Measurements from ENCODE around the gene KDM4C. TPM values are rescaled to one million over a fixed set of nuclear protein-coding genes. Genes with fewer than 3 reads are reported as not detected.

The KDM4C gene
- total RNA-seq, 1 experiment from 2014 or later = 16.2 TPM

DNA sequence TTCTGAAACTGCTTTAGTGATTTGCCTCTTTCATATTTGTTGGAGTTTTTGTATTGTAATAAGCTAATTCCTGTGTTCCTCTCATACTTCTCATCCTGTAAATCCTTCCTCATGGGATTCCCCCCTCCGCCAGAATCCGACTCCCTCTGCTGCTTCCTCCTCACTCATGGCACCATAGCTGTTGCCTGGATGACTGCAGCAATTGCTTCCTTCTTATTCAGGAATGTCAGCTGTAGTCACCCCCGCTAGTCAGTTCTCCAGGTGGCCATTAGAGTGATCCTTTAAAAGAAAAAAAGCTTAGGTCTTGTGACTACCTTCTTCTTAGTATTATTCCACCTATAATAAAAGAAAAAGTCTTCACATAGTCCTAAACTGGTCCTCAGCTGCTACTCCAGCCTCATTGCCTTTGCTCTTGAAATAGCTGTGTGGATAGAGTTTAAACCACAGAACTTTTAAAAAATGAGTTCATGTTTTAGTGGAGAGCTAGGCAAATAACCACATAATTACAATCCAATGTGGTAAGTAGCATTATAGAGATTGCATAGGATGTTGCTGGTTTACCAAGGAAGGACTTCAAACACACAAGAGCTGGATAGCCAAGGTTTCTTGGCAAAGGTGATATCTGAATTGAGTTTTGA lies 227.3 kb downstream of the KDM4C start:
- no peaks in the 10 kb centered on the region for H3K9me3 Mint-ChIP-seq (ENCODE audit: low read depth, unreplicated experiment)

GRCh38 chr9:6986141-6986815 lies 228.5 kb downstream of the KDM4C start:
- no TSS peak for BruUV-seq (replicated peaks)
- no peaks in the 10 kb centered on the region for H3K9me3 Mint-ChIP-seq (ENCODE audit: low read depth, unreplicated experiment)
- H3K27me3 Mint-ChIP-seq (ENCODE audit: unreplicated experiment) = no peaks in the 10 kb centered on the region
- no peak overlapping the region for H3K4me3 Mint-ChIP-seq (ENCODE audit: low read depth, unreplicated experiment)
- intact Hi-C loops (cut with micrococcal nuclease; ENCODE audit: unreplicated experiment) = no loop called here
- CTCF ChIA-PET = no interaction called here
- no peaks in the 10 kb centered on the region for H3K4me1 Mint-ChIP-seq (ENCODE audit: low read depth, unreplicated experiment)
- TF ChIP-seq CTCF (IDR thresholded peaks at IDR 0.05; ENCODE audit: unreplicated experiment) = no peak
- no peak for DNase-seq
- no peak overlapping the region for H3K27ac Mint-ChIP-seq (ENCODE audit: unreplicated experiment)
- H3K36me3 Mint-ChIP-seq (ENCODE audit: insufficient read depth, unreplicated experiment) = peaks cover 5% of the 10 kb centered on the region

More for the DNA sequence above, 227.3 kb downstream of the KDM4C start:
- CTCF ChIA-PET = no interaction called here
- H3K4me1 Mint-ChIP-seq (ENCODE audit: low read depth, unreplicated experiment) = no peaks in the 10 kb centered on the region
- TF ChIP-seq CTCF (IDR thresholded peaks at IDR 0.05; ENCODE audit: unreplicated experiment) = no peak
- no TSS peak for BruUV-seq (replicated peaks)
- peaks cover 5% of the 10 kb centered on the region for H3K36me3 Mint-ChIP-seq (ENCODE audit: insufficient read depth, unreplicated experiment)
- no peak overlapping the region for H3K4me3 Mint-ChIP-seq (ENCODE audit: low read depth, unreplicated experiment)
- no peak for DNase-seq
- no peaks in the 10 kb centered on the region for H3K27me3 Mint-ChIP-seq (ENCODE audit: unreplicated experiment)
- peak overlapping the region; percentile 57 for H3K27ac Mint-ChIP-seq (ENCODE audit: unreplicated experiment)
- intact Hi-C loops (cut with micrococcal nuclease; ENCODE audit: unreplicated experiment) = no loop called here

- no TSS peak for BruUV-seq (replicated peaks)
Measured at GRCh38 chr9:6987381-6987780, 229.6 kb downstream of the KDM4C start.

GRCh38 chr9:6991418-6991817 lies 233.6 kb downstream of the KDM4C start:
- TF ChIP-seq CTCF (IDR thresholded peaks at IDR 0.05; ENCODE audit: unreplicated experiment) = no peak
- DNase-seq = no peak
- Mint-ChIP-seq H3K9me3 (ENCODE audit: low read depth, unreplicated experiment) (no peaks in the 10 kb centered on the region), H3K4me3 (ENCODE audit: low read depth, unreplicated experiment) (no peak overlapping the region), H3K27ac (ENCODE audit: unreplicated experiment) (no peak overlapping the region), H3K36me3 (ENCODE audit: insufficient read depth, unreplicated experiment) (no peaks in the 10 kb centered on the region), H3K27me3 (ENCODE audit: unreplicated experiment) (no peaks in the 10 kb centered on the region), H3K4me1 (ENCODE audit: low read depth, unreplicated experiment) (no peaks in the 10 kb centered on the region)
- BruUV-seq (replicated peaks) = no TSS peak
- CTCF ChIA-PET = no interaction called here
- intact Hi-C loops (cut with micrococcal nuclease; ENCODE audit: unreplicated experiment) = no loop called here

More at GRCh38 chr9:6987381-6987780, 229.6 kb downstream of the KDM4C start:
- no peaks in the 10 kb centered on the region for H3K27me3 Mint-ChIP-seq (ENCODE audit: unreplicated experiment)
- CTCF ChIA-PET = no interaction called here
- H3K4me3 Mint-ChIP-seq (ENCODE audit: low read depth, unreplicated experiment) = no peak overlapping the region
- DNase-seq = no peak
- H3K9me3 Mint-ChIP-seq (ENCODE audit: low read depth, unreplicated experiment) = no peaks in the 10 kb centered on the region
- no peak for TF ChIP-seq CTCF (IDR thresholded peaks at IDR 0.05; ENCODE audit: unreplicated experiment)
- H3K4me1 Mint-ChIP-seq (ENCODE audit: low read depth, unreplicated experiment) = no peaks in the 10 kb centered on the region
- peaks cover 5% of the 10 kb centered on the region for H3K36me3 Mint-ChIP-seq (ENCODE audit: insufficient read depth, unreplicated experiment)
- intact Hi-C loops (cut with micrococcal nuclease; ENCODE audit: unreplicated experiment) = no loop called here
- no peak overlapping the region for H3K27ac Mint-ChIP-seq (ENCODE audit: unreplicated experiment)
